Lower leg skin (tissue), 4 donors: Measurements from ENCODE around the gene PRX. TPM values are rescaled to one million over a fixed set of nuclear protein-coding genes. Genes with fewer than 3 reads are reported as not detected.

Source experiments
- DNase-seq, 2 donors: peaks; one replicate each; pipeline ENCODE4 v3.0.0-alpha.2; 2019; ENCODE audit warnings: low spot score in 2 of 2
- H3K4me3 ChIP-seq: fragments of 200-600 bp; sonication (generic); 2 replicates; pipeline ENCODE4 v1.5.1; 2017; ENCODE audit warnings: mild to moderate bottlenecking, low read depth; ENCODE audit not compliant: poor library complexity, severe bottlenecking
- CTCF ChIP-seq, 3 donors: fragments of 450-650 bp; IDR thresholded peaks; one replicate each; pipeline ENCODE4 v1.5.1; 2016; ENCODE audit warnings: antibody characterized with exemption in 3 of 3, mild to moderate bottlenecking in 3 of 3, moderate library complexity in 2 of 3
- POLR2A ChIP-seq, 2 donors: fragments of 450-650 bp; IDR thresholded peaks; one replicate each; pipeline ENCODE4 v1.6.1; 2016 to 2017; ENCODE audit warnings: antibody characterized with exemption in 2 of 2, mild to moderate bottlenecking in 1 of 2, moderate library complexity in 1 of 2
- WGBS, 2 donors: methylation state at CpG; one replicate each; pipeline ENCODE4 v1.1.5; 2018; 5-methylcytosine and 5-hydroxymethylcytosine counted together
- intact Hi-C: fragments of 100-400 bp; cut with DNase I; formaldehyde crosslinking; loops from one replicate; pipeline ENCODE4 v1.15.0; 2023; ENCODE audit warnings: low total_unique reads
- total RNA-seq, 4 donors: library from RNA; depleted of rRNA; stranded (reverse); fragments of >200 nt; gene quantifications; one replicate each; pipeline ENCODE4 v1.1.0, GENCODE V29; 2016

The PRX gene
- total RNA-seq, 4 donors from 2014 or later, result 2.5 to 7.3 (median 5.6) TPM

GRCh38 chr19:40420766-40421765, 7.9 kb upstream of the PRX start:
- intact Hi-C loops, result no loop called here
- H3K4me3 ChIP-seq, result peak overlapping the region; percentile 42
- DNase-seq, result peak; percentile 92 to 98
- TF ChIP-seq POLR2A (IDR thresholded peaks at IDR 0.05) (no peak), CTCF (IDR thresholded peaks at IDR 0.05) (peak in 1 of 3 donors; percentile 55)
- WGBS, 2 donors, result 2% methylated on average over 53 to 56 of the region's 56 CpGs

- 46 to 48% methylated on average over 14 of the region's 14 CpGs for WGBS, 2 donors
- no peak for DNase-seq
- no peak overlapping the region for H3K4me3 ChIP-seq
- intact Hi-C loops, result no loop called here
- no peak for TF ChIP-seq POLR2A (IDR thresholded peaks at IDR 0.05)
- TF ChIP-seq CTCF (IDR thresholded peaks at IDR 0.05), result no peak
Measured at GRCh38 chr19:40420451-40420765, 7.2 kb upstream of the PRX start.

GRCh38 chr19:40419780-40420179, 6.6 kb upstream of the PRX start:
- TF ChIP-seq POLR2A (IDR thresholded peaks at IDR 0.05) (no peak), CTCF (IDR thresholded peaks at IDR 0.05) (no peak)
- DNase-seq, result no peak
- H3K4me3 ChIP-seq, result no peak overlapping the region
- 90 to 95% methylated on average over 5 of the region's 5 CpGs for WGBS, 2 donors
- intact Hi-C loops, result no loop called here

- intact Hi-C loops, result no loop called here
- DNase-seq, result no peak
- no peak overlapping the region for H3K4me3 ChIP-seq
- 73 to 86% methylated on average over 5 of the region's 5 CpGs for WGBS, 2 donors
- TF ChIP-seq CTCF (IDR thresholded peaks at IDR 0.05) (no peak), POLR2A (IDR thresholded peaks at IDR 0.05) (no peak)
Measured at GRCh38 chr19:40419066-40419612, 6.0 kb upstream of the PRX start.

GRCh38 chr19:40418040-40418439, 4.9 kb upstream of the PRX start:
- intact Hi-C loops, result no loop called here
- H3K4me3 ChIP-seq, result no peak overlapping the region
- DNase-seq, result no peak
- 87 to 88% methylated on average over 3 of the region's 3 CpGs for WGBS, 2 donors
- TF ChIP-seq POLR2A (IDR thresholded peaks at IDR 0.05) (no peak), CTCF (IDR thresholded peaks at IDR 0.05) (no peak)
